Nephron progenitor cell (in vitro differentiated cells): ENCODE results near the gene RPS6KA2.

ENCODE experiments used
- DNase-seq: peaks from one replicate; pipeline ENCODE4 v3.0.0; 2021
- H3K27ac Mint-ChIP-seq: 2 replicates; pipeline ENCODE4 v1.8.0; 2021; ENCODE audit warnings: mild to moderate bottlenecking, moderate library complexity, mixed read lengths
- H3K27me3 Mint-ChIP-seq: 2 replicates; pipeline ENCODE4 v1.8.0; 2021; ENCODE audit warnings: mild to moderate bottlenecking, low read depth, mixed read lengths; ENCODE audit not compliant: poor library complexity
- H3K36me3 Mint-ChIP-seq: 2 replicates; pipeline ENCODE4 v1.8.0; 2021; ENCODE audit warnings: low read depth, mixed read lengths
- H3K4me1 Mint-ChIP-seq: 2 replicates; pipeline ENCODE4 v1.8.0; 2021; ENCODE audit warnings: mixed read lengths
- H3K4me3 Mint-ChIP-seq: 2 replicates; pipeline ENCODE4 v1.8.0; 2021; ENCODE audit warnings: mild to moderate bottlenecking, moderate library complexity, mixed read lengths
- H3K9me3 Mint-ChIP-seq: 2 replicates; pipeline ENCODE4 v1.8.0; 2021; ENCODE audit warnings: mild to moderate bottlenecking, moderate library complexity, mixed read lengths
- CTCF ChIP-seq: fragments of 200-600 bp; sonication (generic); IDR thresholded peaks from 2 replicates; pipeline ENCODE4 v1.5.0; 2021; ENCODE audit warnings: antibody characterized with exemption

Gene RPS6KA2

DNA sequence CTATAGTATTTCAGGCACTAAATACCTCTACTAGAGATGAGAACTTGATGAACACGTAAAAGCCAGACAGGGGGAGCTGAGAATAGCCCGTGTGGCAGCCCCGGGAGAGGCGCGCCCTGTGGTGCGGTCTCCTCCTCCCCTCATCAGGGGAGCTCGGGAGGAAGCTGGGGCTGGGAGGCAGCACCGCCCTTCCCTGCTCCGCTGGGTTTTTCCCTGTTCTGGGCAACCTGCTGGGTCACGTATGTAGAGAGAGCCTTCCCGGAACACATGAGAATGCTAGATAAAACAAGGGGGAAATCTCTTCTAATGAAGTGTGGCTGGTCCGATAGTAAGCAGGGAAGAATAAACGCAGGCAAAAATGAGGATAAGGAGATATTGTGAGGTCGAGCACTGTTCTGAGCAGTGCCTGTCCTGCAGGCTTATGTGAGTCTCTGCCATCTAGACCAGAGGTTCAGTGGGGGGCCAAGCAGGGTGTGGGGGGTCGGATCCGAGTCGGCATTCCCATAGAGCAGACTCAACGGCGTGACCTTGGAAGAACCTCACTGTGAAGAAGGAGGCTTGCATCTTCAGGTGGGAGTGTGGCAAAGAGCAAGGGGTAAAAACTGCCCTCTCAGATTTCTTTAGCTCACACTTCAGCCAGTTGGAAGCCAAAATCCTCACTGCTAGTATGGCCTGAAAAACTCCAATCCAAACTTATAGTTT, 13.4 kb upstream of the RPS6KA2 start:
- Mint-ChIP-seq H3K4me3 (peak overlapping the region; percentile 9), H3K27ac (peak overlapping the region; percentile 24)
- DNase-seq: no peak

DNA sequence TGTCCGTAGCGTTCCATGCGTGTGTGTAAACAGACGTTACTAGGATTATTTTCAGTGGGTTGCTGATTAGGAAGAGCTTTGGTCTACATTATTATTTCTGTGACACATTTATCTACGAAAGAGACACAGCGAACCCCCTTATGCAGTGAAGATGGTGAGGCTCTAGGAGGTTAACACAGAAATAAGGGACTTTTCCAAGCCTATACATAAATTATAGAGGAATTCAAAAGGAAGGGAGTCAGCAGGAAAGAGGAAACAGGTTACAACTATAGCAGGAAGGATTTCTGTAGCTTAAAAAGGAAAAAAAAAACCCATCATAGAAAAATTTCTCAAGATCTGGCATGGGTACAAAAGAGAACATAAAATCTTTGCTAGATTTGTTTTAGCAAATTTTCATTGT, 12.9 kb upstream of the RPS6KA2 start:
- H3K4me3 Mint-ChIP-seq: no peak overlapping the region
- DNase-seq: no peak
- no peak overlapping the region for H3K27ac Mint-ChIP-seq
- peaks cover 10% of the 10 kb centered on the region for H3K27me3 Mint-ChIP-seq
- no peak for TF ChIP-seq CTCF
- peaks cover 6% of the 10 kb centered on the region for H3K9me3 Mint-ChIP-seq
- H3K36me3 Mint-ChIP-seq: no peaks in the 10 kb centered on the region
- peaks cover 51% of the 10 kb centered on the region for H3K4me1 Mint-ChIP-seq

More for the DNA sequence above, 13.4 kb upstream of the RPS6KA2 start:
- no peak for TF ChIP-seq CTCF
- Mint-ChIP-seq H3K27me3 (peaks cover 7% of the 10 kb centered on the region), H3K4me1 (peaks cover 56% of the 10 kb centered on the region), H3K36me3 (no peaks in the 10 kb centered on the region), H3K9me3 (peaks cover 6% of the 10 kb centered on the region)

DNA sequence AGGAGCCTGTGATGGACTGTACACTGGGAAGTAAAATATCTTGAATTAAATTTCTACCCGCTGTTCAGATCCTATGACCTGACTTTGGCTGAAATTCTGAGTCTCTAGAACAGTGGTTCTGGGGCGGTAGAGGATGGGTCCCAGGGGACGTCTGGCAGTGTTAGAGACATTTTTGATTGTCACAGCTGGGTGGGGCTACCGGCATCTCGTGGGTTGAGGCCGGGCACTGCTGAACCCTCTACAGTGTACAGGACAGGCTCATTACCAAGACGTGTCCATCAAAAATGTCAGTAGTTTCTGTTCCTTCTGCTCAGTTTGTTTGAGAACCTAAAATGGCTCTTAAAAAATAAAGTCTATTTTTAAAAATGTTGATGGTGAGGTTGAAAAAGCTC, 11.5 kb upstream of the RPS6KA2 start:
- Mint-ChIP-seq H3K9me3 (no peaks in the 10 kb centered on the region), H3K27me3 (peaks cover 11% of the 10 kb centered on the region), H3K4me1 (peaks cover 56% of the 10 kb centered on the region), H3K36me3 (no peaks in the 10 kb centered on the region), H3K27ac (no peak overlapping the region), H3K4me3 (no peak overlapping the region)
- DNase-seq: no peak
- TF ChIP-seq CTCF: no peak

GRCh38 chr6:166637812-166638572, 10.9 kb upstream of the RPS6KA2 start:
- Mint-ChIP-seq H3K36me3 (no peaks in the 10 kb centered on the region), H3K9me3 (no peaks in the 10 kb centered on the region), H3K4me3 (peak overlapping the region; percentile 5), H3K4me1 (peaks cover 57% of the 10 kb centered on the region), H3K27ac (peak overlapping the region; percentile 66), H3K27me3 (peaks cover 11% of the 10 kb centered on the region)
- no peak for DNase-seq
- TF ChIP-seq CTCF: no peak

DNA sequence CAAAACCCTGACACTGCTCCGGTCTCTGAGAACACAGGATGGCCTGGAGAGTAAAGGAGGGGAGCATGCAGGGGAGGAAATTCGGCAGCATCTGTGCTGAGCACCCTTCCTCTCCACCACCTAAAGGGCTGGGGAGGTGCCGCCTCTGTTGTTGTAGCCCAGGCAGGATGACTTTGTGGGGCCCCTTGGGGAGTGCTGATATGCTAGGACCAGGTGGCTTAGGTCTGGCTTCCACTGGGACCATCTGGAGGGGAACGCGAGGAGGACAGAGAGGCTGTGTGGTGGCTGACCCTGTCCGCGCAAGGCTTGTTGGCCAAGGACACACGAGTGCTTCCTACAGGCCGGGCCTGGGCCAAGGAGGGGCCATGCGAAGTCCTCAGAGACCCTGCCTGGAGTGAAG, 9.9 kb upstream of the RPS6KA2 start:
- H3K9me3 Mint-ChIP-seq: no peaks in the 10 kb centered on the region
- H3K4me1 Mint-ChIP-seq: peaks cover 48% of the 10 kb centered on the region
- H3K36me3 Mint-ChIP-seq: no peaks in the 10 kb centered on the region
- peaks cover 16% of the 10 kb centered on the region for H3K27me3 Mint-ChIP-seq
- no peak for TF ChIP-seq CTCF
- no peak for DNase-seq
- H3K27ac Mint-ChIP-seq: no peak overlapping the region
- no peak overlapping the region for H3K4me3 Mint-ChIP-seq
